SJSA1 (cell line): ENCODE data around the gene SLC6A9. TPM values are rescaled to one million over a fixed set of nuclear protein-coding genes. Genes with fewer than 3 reads are reported as not detected.
A peak's percentile ranks its signal among the peaks of the same experiment; 100 is the strongest.

Experiments
- DNase-seq, 2 experiments: peaks; one replicate each; pipeline ENCODE4 v3.0.0-alpha.2; 2015 to 2020; ENCODE audit warnings: low spot score in 2 of 2, low read depth in 1 of 2
- H3K27ac ChIP-seq: fragments of 250-450 bp; sonication (Bioruptor Pico); 2 replicates; pipeline ENCODE4 v1.5.1; 2020; ENCODE audit warnings: mild to moderate bottlenecking, moderate library complexity
- H3K27me3 ChIP-seq: fragments of 250-450 bp; sonication (Bioruptor Pico); replicated peaks from 2 replicates; pipeline ENCODE4 v1.5.1; 2020; ENCODE audit warnings: mild to moderate bottlenecking, moderate library complexity
- H3K36me3 ChIP-seq: fragments of 250-450 bp; sonication (Bioruptor Pico); 2 replicates; pipeline ENCODE4 v1.5.1; 2020; ENCODE audit warnings: mild to moderate bottlenecking
- H3K4me1 ChIP-seq: fragments of 250-450 bp; sonication (Bioruptor Pico); replicated peaks from 2 replicates; pipeline ENCODE4 v1.6.1; 2021; ENCODE audit warnings: mild to moderate bottlenecking
- H3K4me3 ChIP-seq: fragments of 250-450 bp; sonication (Bioruptor Pico); 2 replicates; pipeline ENCODE4 v1.5.1; 2020; ENCODE audit warnings: mild to moderate bottlenecking
- H3K9me3 ChIP-seq: fragments of 250-450 bp; sonication (Bioruptor Pico); replicated peaks from 2 replicates; pipeline ENCODE4 v1.5.1; 2020; ENCODE audit warnings: mild to moderate bottlenecking
- total RNA-seq: library from RNA; depleted of rRNA; stranded (reverse); fragments of >200 nt; shearing (Covaris generic); gene quantifications from 2 replicates; pipeline ENCODE4 v1.2.3, GENCODE V29; 2014

The SLC6A9 gene
- total RNA-seq, 1 experiment from 2014 or later: 0.66 TPM

DNA sequence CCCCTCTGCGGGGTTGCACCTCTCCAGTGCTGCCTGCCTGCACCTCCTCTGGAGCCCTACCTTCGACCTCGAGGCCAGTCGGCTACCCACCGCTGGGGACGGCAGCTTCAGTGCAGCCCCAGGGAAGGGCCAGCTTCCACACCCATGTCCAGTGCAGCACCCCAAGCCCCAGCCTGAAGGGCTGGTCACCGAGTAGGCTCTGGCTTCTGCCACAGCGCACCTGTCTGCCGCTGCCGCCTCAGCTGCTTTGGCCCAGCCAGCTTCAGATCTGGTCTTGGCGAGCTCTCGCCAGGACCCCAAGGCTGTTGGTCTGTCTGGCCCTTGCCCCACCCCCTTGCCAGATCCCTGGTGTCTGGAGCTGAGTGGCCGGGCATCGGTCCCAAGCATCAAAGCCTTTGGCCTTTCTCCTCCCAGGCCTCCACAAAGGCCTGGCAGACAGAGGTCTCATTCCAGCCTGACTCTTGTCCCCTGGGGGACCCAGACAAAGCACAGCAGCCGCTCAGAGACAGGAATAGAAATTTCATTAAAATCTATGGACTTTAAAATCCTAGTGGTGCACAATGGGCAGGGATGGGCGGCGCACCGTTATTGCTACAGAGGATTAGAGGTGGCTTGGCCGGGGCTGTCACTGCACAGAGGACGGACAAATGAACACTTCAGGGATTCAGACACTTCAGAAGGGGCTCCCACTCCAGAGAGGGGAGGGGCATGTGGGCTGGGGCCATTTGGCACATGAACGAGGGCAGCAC lies 35.1 kb downstream of the SLC6A9 start:
- Histone ChIP-seq H3K9me3 (no peaks in the 10 kb centered on the region), H3K36me3 (no peaks in the 10 kb centered on the region), H3K4me3 (no peak overlapping the region), H3K4me1 (peaks cover 7% of the 10 kb centered on the region), H3K27me3 (no peaks in the 10 kb centered on the region), H3K27ac (no peak overlapping the region)
- DNase-seq: no peak

- Histone ChIP-seq H3K9me3 (no peaks in the 10 kb centered on the region), H3K4me3 (no peak overlapping the region), H3K4me1 (peaks cover 13% of the 10 kb centered on the region), H3K27ac (no peak overlapping the region), H3K27me3 (no peaks in the 10 kb centered on the region), H3K36me3 (no peaks in the 10 kb centered on the region)
- DNase-seq: no peak
These were observed 36.2 kb downstream of the SLC6A9 start for GRCh38 chr1:43994794-43995790.

DNA sequence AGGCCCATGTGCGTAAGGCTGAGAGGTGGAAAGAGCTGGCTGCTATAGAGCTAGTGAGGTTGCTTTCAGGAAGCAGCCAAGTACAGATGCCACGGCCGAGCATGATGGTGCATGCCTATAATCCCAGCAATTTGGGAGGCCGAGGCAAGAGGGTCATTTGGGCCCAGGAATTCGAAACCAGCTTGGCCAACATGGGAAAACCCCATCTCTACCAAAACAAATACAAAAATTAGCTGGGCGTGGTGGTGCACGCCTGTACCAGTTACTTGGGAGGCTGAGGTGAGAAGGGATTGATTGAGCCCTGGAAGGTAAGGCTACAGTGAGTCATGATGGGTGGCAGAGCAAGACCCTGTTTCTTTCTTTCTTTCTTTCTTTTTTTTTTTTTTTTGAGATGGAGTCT lies 37.2 kb downstream of the SLC6A9 start:
- DNase-seq: no peak
- no peaks in the 10 kb centered on the region for H3K27me3 ChIP-seq
- H3K9me3 ChIP-seq: no peaks in the 10 kb centered on the region
- H3K4me1 ChIP-seq: peaks cover 13% of the 10 kb centered on the region
- H3K4me3 ChIP-seq: no peak overlapping the region
- no peaks in the 10 kb centered on the region for H3K36me3 ChIP-seq
- no peak overlapping the region for H3K27ac ChIP-seq

- Histone ChIP-seq H3K4me1 (peaks cover 10% of the 10 kb centered on the region), H3K27ac (no peak overlapping the region), H3K27me3 (no peaks in the 10 kb centered on the region), H3K36me3 (no peaks in the 10 kb centered on the region), H3K4me3 (no peak overlapping the region), H3K9me3 (no peaks in the 10 kb centered on the region)
- no peak for DNase-seq
These were observed 37.9 kb downstream of the SLC6A9 start for GRCh38 chr1:43993206-43993914.

GRCh38 chr1:43992232-43992995 lies 38.8 kb downstream of the SLC6A9 start:
- Histone ChIP-seq H3K9me3 (no peaks in the 10 kb centered on the region), H3K4me3 (peak overlapping the region; percentile 47), H3K27ac (no peak overlapping the region), H3K27me3 (no peaks in the 10 kb centered on the region), H3K4me1 (peaks cover 8% of the 10 kb centered on the region), H3K36me3 (no peaks in the 10 kb centered on the region)
- DNase-seq: no peak

- no peaks in the 10 kb centered on the region for H3K27me3 ChIP-seq
- peak; percentile 78 to 91 for DNase-seq
- peak within 1 kb of the TSS; percentile 34 for H3K27ac ChIP-seq
- H3K4me3 ChIP-seq: peak within 1 kb of the TSS; percentile 47
- peaks cover 8% of the 10 kb centered on the region for H3K4me1 ChIP-seq
- no peaks in the 10 kb centered on the region for H3K36me3 ChIP-seq
- no peaks in the 10 kb centered on the region for H3K9me3 ChIP-seq
These were observed 39.6 kb downstream of the SLC6A9 start, which contains the start of gene CCDC24 for GRCh38 chr1:43991476-43992231. Gene CCDC24 (plus strand): TSS chr1:43991599. CDS start chr1:43991879, 280 bp downstream.

DNA sequence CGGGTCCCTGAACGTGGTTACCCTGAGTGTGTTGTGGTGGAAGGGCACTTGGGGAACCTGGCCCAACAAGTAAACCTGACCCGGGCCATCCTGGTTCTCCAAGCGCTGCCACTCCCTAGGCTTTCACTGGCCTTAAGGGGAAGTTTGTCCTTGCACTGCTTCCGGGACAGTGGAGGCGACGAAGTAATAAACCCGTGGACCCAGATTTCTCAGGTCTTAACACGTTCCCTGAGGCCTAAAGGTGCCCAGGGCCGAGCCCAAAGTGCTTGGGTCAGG lies 40.1 kb downstream of the SLC6A9 start:
- no peak for DNase-seq
- no peaks in the 10 kb centered on the region for H3K27me3 ChIP-seq
- peak overlapping the region; percentile 47 for H3K4me3 ChIP-seq
- H3K36me3 ChIP-seq: peaks cover 5% of the 10 kb centered on the region; the same call in 1 of the 2 replicates
- no peaks in the 10 kb centered on the region for H3K9me3 ChIP-seq
- H3K27ac ChIP-seq: peak overlapping the region; percentile 34
- peaks cover 8% of the 10 kb centered on the region for H3K4me1 ChIP-seq

DNA sequence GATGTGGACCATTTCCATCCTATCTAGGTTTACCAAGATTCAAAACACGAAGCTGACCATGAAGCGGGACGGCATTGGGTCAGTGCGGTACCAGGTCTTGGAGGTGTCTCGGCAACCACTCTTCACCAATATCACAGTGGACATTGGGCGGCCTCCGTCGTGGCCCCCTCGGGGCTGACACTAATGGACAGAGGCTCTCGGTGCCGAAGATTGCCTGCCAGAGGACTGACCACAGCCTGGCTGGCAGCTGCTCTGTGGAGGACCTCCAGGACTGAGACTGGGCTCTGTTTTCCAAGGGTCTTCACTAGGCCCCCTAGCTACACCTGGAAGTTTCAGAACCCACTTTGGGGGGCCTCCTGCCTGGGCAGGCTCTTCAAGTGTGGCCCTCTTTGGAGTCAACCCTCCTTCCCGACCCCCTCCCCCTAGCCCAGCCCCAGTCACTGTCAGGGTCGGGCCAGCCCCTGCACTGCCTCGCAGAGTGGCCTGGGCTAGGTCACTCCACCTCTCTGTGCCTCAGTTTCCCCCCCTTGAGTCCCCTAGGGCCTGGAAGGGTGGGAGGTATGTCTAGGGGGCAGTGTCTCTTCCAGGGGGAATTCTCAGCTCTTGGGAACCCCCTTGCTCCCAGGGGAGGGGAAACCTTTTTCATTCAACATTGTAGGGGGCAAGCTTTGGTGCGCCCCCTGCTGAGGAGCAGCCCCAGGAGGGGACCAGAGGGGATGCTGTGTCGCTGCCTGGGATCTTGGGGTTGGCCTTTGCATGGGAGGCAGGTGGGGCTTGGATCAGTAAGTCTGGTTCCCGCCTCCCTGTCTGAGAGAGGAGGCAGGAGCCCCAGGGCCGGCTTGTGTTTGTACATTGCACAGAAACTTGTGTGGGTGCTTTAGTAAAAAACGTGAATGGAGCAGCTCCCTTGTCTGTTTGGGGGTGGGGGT lies 40.7 kb downstream of the SLC6A9 start:
- Histone ChIP-seq H3K27ac (peak overlapping the region; percentile 34), H3K4me1 (peaks cover 8% of the 10 kb centered on the region), H3K27me3 (no peaks in the 10 kb centered on the region), H3K9me3 (no peaks in the 10 kb centered on the region), H3K4me3 (peak overlapping the region; percentile 47), H3K36me3 (peaks cover 11% of the 10 kb centered on the region; the same call in 1 of the 2 replicates)
- DNase-seq: no peak

- Histone ChIP-seq H3K4me1 (peaks cover 8% of the 10 kb centered on the region), H3K4me3 (no peak overlapping the region), H3K27ac (no peak overlapping the region), H3K36me3 (peaks cover 30% of the 10 kb centered on the region), H3K9me3 (no peaks in the 10 kb centered on the region), H3K27me3 (no peaks in the 10 kb centered on the region)
- DNase-seq: no peak
These were observed 43.9 kb downstream of the SLC6A9 start for GRCh38 chr1:43987159-43987902.

GRCh38 chr1:43986712-43987111 lies 44.5 kb downstream of the SLC6A9 start:
- no peaks in the 10 kb centered on the region for H3K9me3 ChIP-seq
- peaks cover 36% of the 10 kb centered on the region for H3K36me3 ChIP-seq
- H3K4me3 ChIP-seq: no peak overlapping the region
- no peak overlapping the region for H3K27ac ChIP-seq
- H3K4me1 ChIP-seq: peaks cover 8% of the 10 kb centered on the region
- DNase-seq: no peak
- H3K27me3 ChIP-seq: no peaks in the 10 kb centered on the region

DNA sequence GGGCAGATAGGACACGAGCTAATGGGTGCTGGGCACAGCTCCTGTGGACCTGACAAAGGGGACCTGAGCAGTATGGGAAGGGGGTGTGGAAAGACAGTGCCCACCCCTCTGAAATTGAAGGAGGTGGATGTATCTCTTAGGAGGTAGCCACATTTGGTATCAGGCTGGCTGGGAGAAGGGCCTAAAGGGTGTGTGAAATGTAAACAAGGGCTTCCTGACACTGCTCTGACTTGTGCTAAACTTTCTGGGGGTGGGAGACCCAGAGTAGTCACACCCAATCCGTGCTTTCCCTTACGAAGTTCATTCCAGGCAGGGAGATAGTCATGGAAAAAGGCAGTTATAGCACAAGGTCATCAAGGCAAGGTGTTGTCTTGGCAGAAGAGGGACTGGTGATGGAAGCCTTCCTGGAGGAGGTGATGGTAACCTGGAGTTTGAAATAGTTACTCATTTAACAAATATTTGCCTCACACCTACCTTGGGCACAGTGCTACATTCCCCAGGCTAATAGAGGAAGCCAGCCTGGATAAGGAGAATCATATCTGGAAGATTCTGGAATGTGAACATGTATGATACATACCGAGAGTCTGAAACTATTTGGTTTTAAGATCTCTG lies 45.2 kb downstream of the SLC6A9 start:
- DNase-seq: no peak
- peaks cover 41% of the 10 kb centered on the region for H3K36me3 ChIP-seq
- no peaks in the 10 kb centered on the region for H3K27me3 ChIP-seq
- H3K4me1 ChIP-seq: peaks cover 5% of the 10 kb centered on the region
- no peaks in the 10 kb centered on the region for H3K9me3 ChIP-seq
- no peak overlapping the region for H3K4me3 ChIP-seq
- H3K27ac ChIP-seq: no peak overlapping the region
